Epithelial cell of proximal tubule (primary cell): ENCODE measurements around the gene PRKN. TPM values are rescaled to one million over a fixed set of nuclear protein-coding genes. Genes with fewer than 3 reads are reported as not detected.
A peak's percentile ranks its signal among the peaks of the same experiment; 100 is the strongest.

ENCODE experiments used
- DNase-seq: peaks from one replicate; pipeline ENCODE4 v3.0.0-alpha.2; 2011; ENCODE audit warnings: low read depth
- H3K4me3 ChIP-seq: 2 replicates; pipeline ENCODE4 v1.5.1; 2011; ENCODE audit warnings: low read depth, mild to moderate bottlenecking, low read length
- CTCF ChIP-seq: conservative IDR thresholded peaks from 2 replicates; pipeline ENCODE4 v1.5.1; 2012; ENCODE audit warnings: low read depth, mild to moderate bottlenecking, low read length
- total RNA-seq: library from RNA; depleted of rRNA; stranded (reverse); fragments of >200 nt; gene quantifications from 2 replicates; pipeline ENCODE4 v1.2.3, GENCODE V29; 2015

PRKN gene
- total RNA-seq, 1 donor from 2014 or later = 0.58 TPM

DNA sequence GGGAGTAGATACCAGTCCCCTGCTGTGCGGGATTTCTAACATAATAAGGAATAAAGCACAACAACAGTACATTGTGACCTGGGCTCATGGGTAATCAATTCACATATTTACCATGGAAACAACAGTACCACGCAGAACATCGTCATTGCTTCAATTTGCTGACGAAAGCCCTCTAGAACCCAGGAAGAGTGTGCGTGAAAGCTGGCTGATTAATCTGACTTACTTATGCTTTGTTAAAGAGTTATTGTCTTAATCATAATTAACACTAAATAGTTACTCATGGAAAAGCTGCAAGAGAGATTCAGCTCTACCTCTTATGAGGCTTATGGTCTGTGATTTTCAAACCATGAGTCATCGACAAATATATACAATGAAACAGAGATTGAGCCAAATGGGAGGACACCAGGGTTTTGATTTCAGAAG is 809.4 kb downstream of the PRKN start:
- no peak for DNase-seq
- no peak for TF ChIP-seq CTCF
- no peak overlapping the region for H3K4me3 ChIP-seq

- no peak for DNase-seq
- H3K4me3 ChIP-seq = no peak overlapping the region
- peak; percentile 16 for TF ChIP-seq CTCF
These were observed 809.9 kb downstream of the PRKN start for GRCh38 chr6:161917645-161918044.

- TF ChIP-seq CTCF = no peak
- no peak overlapping the region for H3K4me3 ChIP-seq
- no peak for DNase-seq
These were observed 812.1 kb downstream of the PRKN start for GRCh38 chr6:161915456-161915964.

GRCh38 chr6:161908872-161909271 is 818.7 kb downstream of the PRKN start:
- TF ChIP-seq CTCF = no peak
- no peak overlapping the region for H3K4me3 ChIP-seq
- DNase-seq = no peak

- no peak for DNase-seq
- TF ChIP-seq CTCF = no peak
- H3K4me3 ChIP-seq = no peak overlapping the region
These were observed 821.0 kb downstream of the PRKN start for GRCh38 chr6:161906571-161906970.

- DNase-seq = no peak
- TF ChIP-seq CTCF = no peak
These were observed 823.9 kb downstream of the PRKN start for GRCh38 chr6:161903584-161904212.

More at GRCh38 chr6:161903584-161904212, 823.9 kb downstream of the PRKN start:
- no peak overlapping the region for H3K4me3 ChIP-seq
